SK-N-SH (cell line): ENCODE measurements around the gene MARK3. TPM values are rescaled to one million over a fixed set of nuclear protein-coding genes. Genes with fewer than 3 reads are reported as not detected.

Source experiments
- CTCF ChIA-PET: fragments of 300-600, 350-600 bp; formaldehyde crosslinking; extraction: SDS; loops from one replicate; lab custom pipeline; 2021; lab: Yijun Ruan, JAX
- POLR2A ChIA-PET: fragments of 350-600 bp; sonication (Branson Sonifier 250); formaldehyde crosslinking; extraction: SDS; loops from one replicate; lab custom pipeline; 2020; ENCODE audit warnings: antibody characterized with exemption, inconsistent platforms; lab: Yijun Ruan, JAX
- DNase-seq: peaks from one replicate; pipeline ENCODE4 v3.0.0; 2012
- H2AFZ ChIP-seq: fragments of 200-600 bp; sonication (generic); 2 replicates; pipeline ENCODE4 v1.8.1; 2016; ENCODE audit warnings: antibody characterized with exemption, mild to moderate bottlenecking, low read depth
- H3F3A ChIP-seq: fragments of 200-600 bp; sonication (generic); replicated peaks from 2 replicates; pipeline ENCODE3; 2016; ENCODE audit warnings: antibody characterized with exemption, mild to moderate bottlenecking; ENCODE audit not compliant: insufficient read depth
- H3K27ac ChIP-seq, 2 experiments: fragments of 200-500 bp in 1 of 2; fragments of 200-600 bp in 1 of 2; sonication (Bioruptor generic) in 1 of 2; sonication (generic), shearing (Covaris generic) in 1 of 2; 2 replicates each; pipeline versions ENCODE4 v1.5.1 to v1.6.1; 2014 to 2016; ENCODE audit warnings: low read depth in 2 of 2, inconsistent platforms in 1 of 2, low read length in 1 of 2, mild to moderate bottlenecking in 1 of 2, mixed read lengths in 1 of 2
- H3K27me3 ChIP-seq: fragments of 200-600 bp; sonication (generic), shearing (Covaris generic); 2 replicates; pipeline ENCODE4 v1.6.1; 2016; ENCODE audit warnings: mixed run types; ENCODE audit not compliant: insufficient read depth
- H3K36me3 ChIP-seq, 2 experiments: fragments of 200-500 bp in 1 of 2; fragments of 200-600 bp in 1 of 2; sonication (Bioruptor generic) in 1 of 2; sonication (generic) in 1 of 2; replicated peaks in 1 of 2; 2 replicates each; pipeline versions ENCODE3 to v1.5.1; 2014 to 2016; ENCODE audit warnings: low read length in 1 of 2, mild to moderate bottlenecking in 1 of 2; ENCODE audit not compliant: insufficient read depth in 2 of 2, control insufficient read depth in 1 of 2
- H3K4me1 ChIP-seq, 2 experiments: fragments of 200-500 bp in 1 of 2; fragments of 200-600 bp in 1 of 2; sonication (Bioruptor generic) in 1 of 2; sonication (generic), shearing (Covaris generic) in 1 of 2; 2 replicates each; pipeline versions ENCODE4 v1.5.1 to v1.6.1; 2014 to 2016; ENCODE audit warnings: low read depth in 1 of 2, low read length in 1 of 2, mixed run types in 1 of 2; ENCODE audit not compliant: insufficient read depth in 2 of 2, control insufficient read depth in 1 of 2
- H3K4me2 ChIP-seq: fragments of 200-600 bp; sonication (generic), shearing (Covaris generic); 2 replicates; pipeline ENCODE4 v1.6.1; 2017; ENCODE audit warnings: mixed run types
- H3K4me3 ChIP-seq, 2 experiments: fragments of 200-500 bp in 1 of 2; fragments of 200-600 bp in 1 of 2; sonication (Bioruptor generic) in 1 of 2; sonication (generic), shearing (Covaris generic) in 1 of 2; 2 replicates each; pipeline versions ENCODE4 v1.5.1 to v1.8.1; 2014 to 2016; ENCODE audit warnings: low read depth in 2 of 2, inconsistent platforms in 1 of 2, low read length in 1 of 2, mild to moderate bottlenecking in 1 of 2, mixed read lengths in 1 of 2, moderate library complexity in 1 of 2
- H3K79me2 ChIP-seq: fragments of 200-600 bp; sonication (generic); 2 replicates; pipeline ENCODE4 v1.8.1; 2017; ENCODE audit warnings: mild to moderate bottlenecking; ENCODE audit not compliant: insufficient read depth
- H3K9ac ChIP-seq: fragments of 200-600 bp; sonication (generic); 2 replicates; pipeline ENCODE4 v1.6.1; 2017; ENCODE audit warnings: mixed run types
- H3K9me2 ChIP-seq: fragments of 200-600 bp; sonication (generic); 2 replicates; pipeline ENCODE4 v1.6.1; 2017; ENCODE audit warnings: mixed run types
- H3K9me3 ChIP-seq: fragments of 200-600 bp; sonication (generic); 2 replicates; pipeline ENCODE4 v1.6.1; 2017; ENCODE audit warnings: mixed run types, mild to moderate bottlenecking, moderate library complexity
- H4K20me1 ChIP-seq: fragments of 200-600 bp; sonication (generic); 2 replicates; pipeline ENCODE4 v1.6.1; 2017; ENCODE audit warnings: mild to moderate bottlenecking, mixed run types; ENCODE audit not compliant: insufficient read depth
- ELF1 ChIP-seq: IDR thresholded peaks from 2 replicates; pipeline ENCODE4 v1.4.0; 2012
- EP300 ChIP-seq, 2 experiments: IDR thresholded peaks; 2 replicates each; pipeline versions ENCODE4 v1.4.0 to v1.6.1; 2012; ENCODE audit warnings: borderline replicate concordance in 1 of 2, low read depth in 1 of 2, low read length in 1 of 2
- EZH2phosphoT487 ChIP-seq: fragments of 200-600 bp; sonication (generic); IDR thresholded peaks from 2 replicates; pipeline ENCODE4 v1.6.1; 2017; ENCODE audit warnings: low read depth, mixed run types, mild to moderate bottlenecking, antibody characterized with exemption, moderate library complexity, borderline replicate concordance
- GABPA ChIP-seq: IDR thresholded peaks from 2 replicates; pipeline ENCODE4 v1.4.0; 2012; ENCODE audit warnings: low read depth, mild to moderate bottlenecking
- MEF2A ChIP-seq: IDR thresholded peaks from 2 replicates; pipeline ENCODE4 v1.4.0; 2012; ENCODE audit warnings: low read depth, borderline replicate concordance
- POLR2AphosphoS5 ChIP-seq: IDR thresholded peaks from 2 replicates; pipeline ENCODE4 v1.6.1; 2012; ENCODE audit warnings: low read depth, low read length
- RAD21 ChIP-seq: IDR thresholded peaks from 2 replicates; pipeline ENCODE4 v1.6.1; 2012; ENCODE audit warnings: mild to moderate bottlenecking, low read length
- RCOR1 ChIP-seq: fragments of 150-350 bp; IDR thresholded peaks from 2 replicates; pipeline ENCODE4 v1.6.1; 2017; ENCODE audit warnings: antibody characterized with exemption, low read length
- RXRA ChIP-seq: IDR thresholded peaks from 2 replicates; pipeline ENCODE4 v1.4.0; 2012; ENCODE audit warnings: low read depth, mild to moderate bottlenecking, borderline replicate concordance
- SMC3 ChIP-seq: IDR thresholded peaks from 2 replicates; pipeline ENCODE4 v1.6.1; 2012; ENCODE audit warnings: low read depth, low read length, improper control_type of control experiment
- TAF1 ChIP-seq: IDR thresholded peaks from 2 replicates; pipeline ENCODE4 v1.6.1; 2012; ENCODE audit warnings: low read depth, mild to moderate bottlenecking, low read length, moderate library complexity, borderline replicate concordance
- TCF12 ChIP-seq: IDR thresholded peaks from 2 replicates; pipeline ENCODE4 v1.4.0; 2012
- TEAD4 ChIP-seq: IDR thresholded peaks from 2 replicates; pipeline ENCODE4 v1.4.0; 2012; ENCODE audit warnings: mild to moderate bottlenecking, borderline replicate concordance; ENCODE audit not compliant: insufficient read depth
- USF1 ChIP-seq: IDR thresholded peaks from 2 replicates; pipeline ENCODE4 v1.4.0; 2012; ENCODE audit warnings: low read depth, borderline replicate concordance
- USF2 ChIP-seq: fragments of 150-350 bp; IDR thresholded peaks from 2 replicates; pipeline ENCODE4 v1.6.1; 2017; ENCODE audit warnings: antibody characterized with exemption, low read length, low read depth, borderline replicate concordance
- ZBTB33 ChIP-seq: IDR thresholded peaks from 2 replicates; pipeline ENCODE4 v1.4.0; 2012; ENCODE audit warnings: low read depth, borderline replicate concordance
- WGBS: methylation state at CpG from one replicate; pipeline ENCODE4 v1.1.6; 2017; ENCODE audit warnings: low lambda C conversion rate; 5-methylcytosine and 5-hydroxymethylcytosine counted together
- polyA plus RNA-seq, 3 experiments: library from polyadenylated mRNA; depleted of rRNA; stranded (reverse); fragments of >200 nt; gene quantifications; 2 replicates each; pipeline ENCODE4 v1.2.3, GENCODE V29; 2012
- TF ChIP-seq, protein P1 (sequence below): IDR thresholded peaks from 2 replicates; pipeline ENCODE4; 2012
- TF ChIP-seq, protein P2 (sequence below): fragments of 150-350 bp; IDR thresholded peaks from 2 replicates; pipeline ENCODE4 v1.6.1; 2016; ENCODE audit warnings: mild to moderate bottlenecking, low read depth, low read length
- TF ChIP-seq, protein P3 (sequence below): IDR thresholded peaks from 2 replicates; pipeline ENCODE4 v1.4.0; 2012; ENCODE audit warnings: low read depth

The MARK3 gene
- polyA plus RNA-seq, 1 of the 3 experiments (the other 2 are of a cell fraction) = 73.4 TPM

GRCh38 chr14:103463149-103463548, 77.9 kb downstream of the MARK3 start:
- ChIA-PET POLR2A (no interaction called here), CTCF (no interaction called here)
- H3F3A ChIP-seq = peaks cover 9% of the 10 kb centered on the region
- no peak overlapping the region for H3K4me3 ChIP-seq
- H3K9me3 ChIP-seq = no peaks in the 10 kb centered on the region
- 97% methylated on average over 4 of the region's 4 CpGs for WGBS
- no peak overlapping the region for H3K9ac ChIP-seq
- no peak for DNase-seq
- H3K27me3 ChIP-seq = no peaks in the 10 kb centered on the region
- H2AFZ ChIP-seq = no peak overlapping the region
- no peaks in the 10 kb centered on the region for H4K20me1 ChIP-seq
- H3K4me2 ChIP-seq = no peak overlapping the region
- H3K9me2 ChIP-seq = no peaks in the 10 kb centered on the region
- H3K36me3 ChIP-seq = peaks cover 44 to 83% of the 10 kb centered on the region in 2 experiments
- H3K27ac ChIP-seq = no peak overlapping the region
- H3K4me1 ChIP-seq = no peaks in the 10 kb centered on the region
- peaks cover 35% of the 10 kb centered on the region for H3K79me2 ChIP-seq
- TF ChIP-seq GABPA (no peak), EP300 (IDR thresholded peaks at IDR 0.05; ENCODE audit: borderline replicate concordance in 1 of 2, low read depth in 1 of 2, low read length in 1 of 2) (no peak), SMC3 (no peak), EZH2phosphoT487 (no peak), POLR2AphosphoS5 (no peak), RAD21 (no peak), ZBTB33 (no peak), USF2 (no peak), TEAD4 (no peak), MEF2A (no peak), TAF1 (no peak), RXRA (no peak), ELF1 (no peak), USF1 (no peak), RCOR1 (no peak), TCF12 (no peak)
- TF ChIP-seq, protein P1, sequence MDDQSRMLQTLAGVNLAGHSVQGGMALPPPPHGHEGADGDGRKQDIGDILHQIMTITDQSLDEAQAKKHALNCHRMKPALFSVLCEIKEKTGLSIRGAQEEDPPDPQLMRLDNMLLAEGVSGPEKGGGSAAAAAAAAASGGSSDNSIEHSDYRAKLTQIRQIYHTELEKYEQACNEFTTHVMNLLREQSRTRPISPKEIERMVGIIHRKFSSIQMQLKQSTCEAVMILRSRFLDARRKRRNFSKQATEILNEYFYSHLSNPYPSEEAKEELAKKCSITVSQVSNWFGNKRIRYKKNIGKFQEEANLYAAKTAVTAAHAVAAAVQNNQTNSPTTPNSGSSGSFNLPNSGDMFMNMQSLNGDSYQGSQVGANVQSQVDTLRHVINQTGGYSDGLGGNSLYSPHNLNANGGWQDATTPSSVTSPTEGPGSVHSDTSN = no peak
- TF ChIP-seq, protein P2, sequence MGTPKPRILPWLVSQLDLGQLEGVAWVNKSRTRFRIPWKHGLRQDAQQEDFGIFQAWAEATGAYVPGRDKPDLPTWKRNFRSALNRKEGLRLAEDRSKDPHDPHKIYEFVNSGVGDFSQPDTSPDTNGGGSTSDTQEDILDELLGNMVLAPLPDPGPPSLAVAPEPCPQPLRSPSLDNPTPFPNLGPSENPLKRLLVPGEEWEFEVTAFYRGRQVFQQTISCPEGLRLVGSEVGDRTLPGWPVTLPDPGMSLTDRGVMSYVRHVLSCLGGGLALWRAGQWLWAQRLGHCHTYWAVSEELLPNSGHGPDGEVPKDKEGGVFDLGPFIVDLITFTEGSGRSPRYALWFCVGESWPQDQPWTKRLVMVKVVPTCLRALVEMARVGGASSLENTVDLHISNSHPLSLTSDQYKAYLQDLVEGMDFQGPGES = no peak
- TF ChIP-seq, protein P3, sequence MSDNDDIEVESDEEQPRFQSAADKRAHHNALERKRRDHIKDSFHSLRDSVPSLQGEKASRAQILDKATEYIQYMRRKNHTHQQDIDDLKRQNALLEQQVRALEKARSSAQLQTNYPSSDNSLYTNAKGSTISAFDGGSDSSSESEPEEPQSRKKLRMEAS = no peak
